Subcutaneous adipose tissue (tissue), 4 donors: ENCODE measurements around the gene PLEKHG3. TPM values are rescaled to one million over a fixed set of nuclear protein-coding genes. Genes with fewer than 3 reads are reported as not detected.

Experiments used
- total RNA-seq, 4 donors: library from RNA; depleted of rRNA; stranded (reverse); fragments of >200 nt; gene quantifications; one replicate each; pipeline ENCODE4 v1.1.0, GENCODE V29; 2016
- TF ChIP-seq, protein P1 (sequence below): fragments of 450-650 bp; IDR thresholded peaks from one replicate; pipeline ENCODE4 v1.5.1; 2016; ENCODE audit warnings: low read depth, mild to moderate bottlenecking, control low read depth, antibody characterized with exemption, moderate library complexity

PLEKHG3 gene
- total RNA-seq, 4 donors from 2014 or later: 12.4 to 66.9 (median 19.8) TPM

GRCh38 chr14:64709126-64709525 lies 4.9 kb downstream of the PLEKHG3 start:
- TF ChIP-seq, protein P1, sequence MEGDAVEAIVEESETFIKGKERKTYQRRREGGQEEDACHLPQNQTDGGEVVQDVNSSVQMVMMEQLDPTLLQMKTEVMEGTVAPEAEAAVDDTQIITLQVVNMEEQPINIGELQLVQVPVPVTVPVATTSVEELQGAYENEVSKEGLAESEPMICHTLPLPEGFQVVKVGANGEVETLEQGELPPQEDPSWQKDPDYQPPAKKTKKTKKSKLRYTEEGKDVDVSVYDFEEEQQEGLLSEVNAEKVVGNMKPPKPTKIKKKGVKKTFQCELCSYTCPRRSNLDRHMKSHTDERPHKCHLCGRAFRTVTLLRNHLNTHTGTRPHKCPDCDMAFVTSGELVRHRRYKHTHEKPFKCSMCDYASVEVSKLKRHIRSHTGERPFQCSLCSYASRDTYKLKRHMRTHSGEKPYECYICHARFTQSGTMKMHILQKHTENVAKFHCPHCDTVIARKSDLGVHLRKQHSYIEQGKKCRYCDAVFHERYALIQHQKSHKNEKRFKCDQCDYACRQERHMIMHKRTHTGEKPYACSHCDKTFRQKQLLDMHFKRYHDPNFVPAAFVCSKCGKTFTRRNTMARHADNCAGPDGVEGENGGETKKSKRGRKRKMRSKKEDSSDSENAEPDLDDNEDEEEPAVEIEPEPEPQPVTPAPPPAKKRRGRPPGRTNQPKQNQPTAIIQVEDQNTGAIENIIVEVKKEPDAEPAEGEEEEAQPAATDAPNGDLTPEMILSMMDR: no peak

DNA sequence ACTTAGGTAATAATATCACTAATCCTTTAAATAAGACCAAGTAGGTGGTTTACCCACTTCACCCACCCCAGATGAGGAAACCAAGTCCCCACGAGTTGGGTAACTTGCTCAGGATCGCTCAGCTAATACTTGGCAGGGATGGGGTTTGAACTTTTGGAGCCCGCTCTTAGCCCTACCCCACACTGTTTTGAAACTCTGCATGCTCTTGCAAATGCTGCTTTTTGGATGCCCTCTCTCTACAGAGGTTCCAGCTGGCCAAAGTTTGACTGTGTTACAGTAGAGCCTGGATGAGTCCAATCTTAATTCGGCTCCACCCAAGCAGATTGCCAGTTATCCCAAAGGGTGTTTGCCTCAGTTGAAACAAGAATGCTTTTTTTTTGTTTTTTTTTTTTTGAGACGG lies 6.8 kb downstream of the PLEKHG3 start:
- TF ChIP-seq, protein P1: no peak

DNA sequence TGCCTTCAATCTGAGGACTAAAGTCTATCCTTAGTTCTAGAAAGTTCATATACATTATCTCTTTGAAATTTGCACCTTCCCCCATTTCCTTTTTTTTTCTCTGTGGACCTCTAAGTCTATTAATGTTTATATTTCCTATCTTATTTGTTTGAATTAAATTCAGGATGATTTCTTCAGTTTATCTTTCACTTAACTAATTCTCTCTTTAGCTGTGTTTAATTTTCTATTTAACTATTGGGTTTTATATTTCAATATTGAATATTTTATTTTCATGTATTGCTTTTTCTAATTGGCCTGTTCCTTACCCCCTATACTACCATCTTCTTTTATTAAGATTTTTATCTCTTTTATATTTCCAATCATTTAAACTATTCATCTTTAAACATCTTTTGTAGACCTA lies 9.5 kb downstream of the PLEKHG3 start:
- TF ChIP-seq, protein P1: no peak

DNA sequence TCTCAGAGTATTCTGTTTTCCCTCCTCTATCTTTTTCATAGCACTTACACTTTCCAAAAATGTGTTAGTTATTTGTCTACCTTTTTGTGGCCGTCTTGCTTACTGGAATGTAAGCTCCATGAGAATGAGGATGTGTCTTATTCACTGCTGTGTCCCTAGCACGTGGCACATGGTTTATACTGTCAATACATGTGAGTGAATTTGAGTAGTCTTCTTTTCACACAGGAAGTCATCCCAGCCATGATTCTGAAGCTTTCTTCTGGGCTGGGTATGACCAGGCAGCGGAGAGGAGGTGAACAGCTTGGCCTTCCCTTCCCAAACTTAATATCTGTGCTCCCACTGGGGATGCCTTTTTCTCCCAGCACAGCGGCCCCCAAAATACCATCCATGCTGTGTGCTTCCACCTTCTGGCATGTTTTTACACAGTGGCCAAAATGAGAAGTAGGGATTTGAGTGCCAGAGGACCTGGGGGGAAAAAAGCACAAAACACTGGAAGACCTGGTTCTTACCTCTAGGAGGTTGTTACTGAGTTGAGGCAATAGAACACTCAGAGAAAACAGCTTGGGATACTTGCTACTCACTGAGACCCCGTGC lies 10.3 kb downstream of the PLEKHG3 start:
- TF ChIP-seq, protein P1: no peak

- TF ChIP-seq, protein P1: no peak
Observed at GRCh38 chr14:64715146-64715627, 11.0 kb downstream of the PLEKHG3 start.

- TF ChIP-seq, protein P1: no peak
Observed at GRCh38 chr14:64715628-64716412, 11.6 kb downstream of the PLEKHG3 start.

GRCh38 chr14:64717870-64718269 lies 13.6 kb downstream of the PLEKHG3 start:
- TF ChIP-seq, protein P1: no peak
